ENCODE results near the gene GAB2.

GAB2 gene

GRCh38 chr11:78253797-78254196 lies 163.8 kb downstream of the GAB2 start:
- no peak overlapping the region for H3K27ac ChIP-seq (ENCODE audit: extremely low read depth, low read depth, low read length)
- no peak for TF ChIP-seq ZFP41 (tag by site-specific recombination; IDR thresholded peaks at IDR 0.05; ENCODE audit: borderline replicate concordance)
- no peaks in the 10 kb centered on the region for H3K4me1 ChIP-seq (ENCODE audit: control insufficient read depth, insufficient read depth, low read length)
- CTCF ChIA-PET = no interaction called here
- POLR2A ChIA-PET = no interaction called here
- peaks cover 0 to 3% of the 10 kb centered on the region in 2 experiments; a peak in 1 of 3 replicates for H3K36me3 ChIP-seq (ENCODE audit: control insufficient read depth in 2 of 2, insufficient read depth in 1 of 2, low read length in 2 of 2)
- H3K9me3 ChIP-seq (ENCODE audit: control insufficient read depth, insufficient read depth, low read depth, low read length) = no peaks in the 10 kb centered on the region
- no peak overlapping the region for H3K4me3 ChIP-seq (ENCODE audit: low read depth, low read length)

- Histone ChIP-seq H3K4me1 (ENCODE audit: control insufficient read depth, insufficient read depth, low read length) (no peaks in the 10 kb centered on the region), H3K36me3 (ENCODE audit: control insufficient read depth in 2 of 2, insufficient read depth in 1 of 2, low read length in 2 of 2) (peaks cover 0 to 3% of the 10 kb centered on the region in 2 experiments; a peak in 1 of 3 replicates), H3K4me3 (ENCODE audit: low read depth, low read length) (no peak overlapping the region), H3K27ac (ENCODE audit: extremely low read depth, low read depth, low read length) (no peak overlapping the region), H3K9me3 (ENCODE audit: control insufficient read depth, insufficient read depth, low read depth, low read length) (no peaks in the 10 kb centered on the region)
- ChIA-PET CTCF (interaction anchor here (1.7 kb wide), 1 partner anchor 23 kb away, joined by 5 read pairs; no protein-coding TSS in a partner anchor), POLR2A (no interaction called here)
- TF ChIP-seq ZNF843 (tag by site-specific recombination; IDR thresholded peaks at IDR 0.05) = no peak
- no peak for TF ChIP-seq ZBTB20 (tag by site-specific recombination; IDR thresholded peaks at IDR 0.05)
- no peak for TF ChIP-seq ZBTB17 (tag by site-specific recombination; IDR thresholded peaks at IDR 0.05)
- TF ChIP-seq YY1 (tag by site-specific recombination; IDR thresholded peaks at IDR 0.05) = no peak
- TF ChIP-seq ZNF768 (tag by site-specific recombination; IDR thresholded peaks at IDR 0.05) = no peak
- no peak for TF ChIP-seq ZNF473 (tag by site-specific recombination; IDR thresholded peaks at IDR 0.05)
- TF ChIP-seq ZNF184 (tag by site-specific recombination; IDR thresholded peaks at IDR 0.05) = no peak
- no peak for TF ChIP-seq ZNF362 (tag by site-specific recombination; IDR thresholded peaks at IDR 0.05)
- TF ChIP-seq ZBTB6 (tag by site-specific recombination; IDR thresholded peaks at IDR 0.05) = no peak
- TF ChIP-seq ZNF18 (tag by site-specific recombination; IDR thresholded peaks at IDR 0.05) = no peak
- no peak for TF ChIP-seq ZSCAN23 (tag by site-specific recombination; IDR thresholded peaks at IDR 0.05)
- no peak for TF ChIP-seq ZSCAN4 (tag by site-specific recombination; IDR thresholded peaks at IDR 0.05)
- TF ChIP-seq HOXA7 (CRISPR knock-in tag; IDR thresholded peaks at IDR 0.05; ENCODE audit: borderline replicate concordance) = no peak
Observed at GRCh38 chr11:78251083-78251775, 166.4 kb downstream of the GAB2 start.

GRCh38 chr11:78250099-78250498 lies 167.5 kb downstream of the GAB2 start:
- H3K4me3 ChIP-seq (ENCODE audit: low read depth, low read length) = no peak overlapping the region
- ChIA-PET POLR2A (no interaction called here), CTCF (no interaction called here)
- no peaks in the 10 kb centered on the region for H3K9me3 ChIP-seq (ENCODE audit: control insufficient read depth, insufficient read depth, low read depth, low read length)
- H3K27ac ChIP-seq (ENCODE audit: extremely low read depth, low read depth, low read length) = no peak overlapping the region
- no peaks in the 10 kb centered on the region for H3K4me1 ChIP-seq (ENCODE audit: control insufficient read depth, insufficient read depth, low read length)
- H3K36me3 ChIP-seq (ENCODE audit: control insufficient read depth in 2 of 2, insufficient read depth in 1 of 2, low read length in 2 of 2) = peaks cover 0 to 3% of the 10 kb centered on the region in 2 experiments; a peak in 1 of 3 replicates
- TF ChIP-seq KLF9 (tag by site-specific recombination; IDR thresholded peaks at IDR 0.05; ENCODE audit: low read depth) (no peak), ZNF600 (tag by site-specific recombination; IDR thresholded peaks at IDR 0.05) (no peak), CTCF (tag by site-specific recombination; IDR thresholded peaks at IDR 0.05) (no peak), ZNF391 (tag by site-specific recombination; IDR thresholded peaks at IDR 0.05; ENCODE audit: borderline replicate concordance, low read depth) (no peak), TSHZ1 (tag by site-specific recombination; IDR thresholded peaks at IDR 0.05; ENCODE audit: borderline replicate concordance) (no peak), HOXA7 (CRISPR knock-in tag; IDR thresholded peaks at IDR 0.05; ENCODE audit: borderline replicate concordance) (no peak)
